HEK293 (cell line): ENCODE results near the gene CD300LG.

ENCODE experiments used
- ATF2 ChIP-seq: fragments of 450-650 bp; formaldehyde crosslinking; IDR thresholded peaks from 2 replicates; pipeline ENCODE4 v1.5.1; 2016; ENCODE audit warnings: missing biosample characterization, missing genetic modification characterization, low read depth
- CTCF ChIP-seq: fragments of 450-650 bp; formaldehyde crosslinking; IDR thresholded peaks from 2 replicates; pipeline ENCODE4 v1.5.1; 2016; ENCODE audit warnings: missing biosample characterization, missing genetic modification characterization
- FEZF1 ChIP-seq: fragments of 450-650 bp; formaldehyde crosslinking; IDR thresholded peaks from 2 replicates; pipeline ENCODE4 v1.5.1; 2016; ENCODE audit warnings: missing biosample characterization, missing genetic modification characterization
- MEIS1 ChIP-seq: sonication (generic); formaldehyde crosslinking; IDR thresholded peaks from 2 replicates; pipeline ENCODE4 v1.8.1; 2022; ENCODE audit warnings: missing genetic modification reagents, mild to moderate bottlenecking, borderline replicate concordance
- SETDB1 ChIP-seq: IDR thresholded peaks from one replicate; pipeline ENCODE4 v1.6.1; 2017; ENCODE audit warnings: mild to moderate bottlenecking, low read length, moderate library complexity, mixed read lengths; ENCODE audit not compliant: insufficient read length
- ZBTB11 ChIP-seq: fragments of 450-650 bp; formaldehyde crosslinking; conservative IDR thresholded peaks from 2 replicates; pipeline ENCODE4 v1.5.1; 2016; ENCODE audit warnings: low read depth, missing biosample characterization, missing genetic modification characterization
- ZBTB48 ChIP-seq: fragments of 450-650 bp; formaldehyde crosslinking; IDR thresholded peaks from 2 replicates; pipeline ENCODE4 v1.5.1; 2016; ENCODE audit warnings: missing biosample characterization, missing genetic modification characterization
- ZNF148 ChIP-seq: fragments of 450-650 bp; formaldehyde crosslinking; IDR thresholded peaks from 2 replicates; pipeline ENCODE4 v1.5.0; 2017; ENCODE audit warnings: missing biosample characterization, missing genetic modification characterization, borderline replicate concordance
- ZNF239 ChIP-seq: fragments of 450-650 bp; formaldehyde crosslinking; IDR thresholded peaks from 2 replicates; pipeline ENCODE4 v1.5.1; 2016; ENCODE audit warnings: missing biosample characterization, missing genetic modification characterization

GRCh38 chr17:43814714-43815113, 32.3 kb upstream of the CD300LG start:
- no peak for TF ChIP-seq CTCF (tag by site-specific recombination)
- TF ChIP-seq ZNF148 (tag by site-specific recombination), result no peak
- TF ChIP-seq ZBTB11 (tag by site-specific recombination), result no peak
- TF ChIP-seq ATF2 (tag by site-specific recombination), result no peak
- TF ChIP-seq ZNF239 (tag by site-specific recombination), result no peak
- no peak for TF ChIP-seq ZBTB48 (tag by site-specific recombination)
- no peak for TF ChIP-seq MEIS1
- no peak for TF ChIP-seq SETDB1
- TF ChIP-seq FEZF1 (tag by site-specific recombination), result no peak
